PC-9 (cell line): ENCODE measurements around the gene CD2AP.

Experiments
- EZH2 ChIP-seq: fragments of 200-600 bp; sonication (generic); IDR thresholded peaks from 2 replicates; pipeline ENCODE4 v1.8.0; 2017; ENCODE audit warnings: antibody characterized with exemption, low read depth
- TF ChIP-seq, protein P1 (sequence below): fragments of 200-600 bp; sonication (generic); conservative IDR thresholded peaks from 2 replicates; pipeline ENCODE4 v1.6.1; 2017; ENCODE audit warnings: mixed run types, antibody characterized with exemption, mild to moderate bottlenecking, moderate library complexity

DNA sequence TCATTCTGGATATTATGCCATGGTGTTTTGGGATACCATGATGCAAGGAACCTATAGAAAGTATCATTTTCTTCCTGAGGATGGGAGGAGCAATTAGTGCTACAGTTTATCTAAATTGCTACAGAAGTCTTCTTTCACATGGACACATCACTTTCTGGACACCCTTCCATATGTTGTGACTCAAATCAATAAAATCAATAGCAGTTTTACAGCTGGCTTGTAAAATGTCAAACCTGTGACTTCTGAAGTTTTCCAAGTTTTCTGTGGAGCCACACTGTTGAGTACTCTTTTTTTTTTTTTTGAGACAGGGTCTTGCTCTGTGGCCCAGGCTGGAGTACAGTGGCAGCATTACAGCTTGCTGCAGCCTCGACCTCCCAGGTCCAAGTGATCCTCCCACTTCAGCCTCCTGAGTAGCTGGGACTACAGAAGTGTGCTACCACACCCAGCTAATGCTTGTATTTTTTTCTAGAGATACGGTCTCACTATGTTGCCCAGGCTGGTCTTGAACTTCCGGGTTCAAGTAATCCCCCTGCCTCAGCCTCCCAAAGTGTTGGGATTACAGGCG lies 24.1 kb upstream of the CD2AP start:
- TF ChIP-seq, protein P1, sequence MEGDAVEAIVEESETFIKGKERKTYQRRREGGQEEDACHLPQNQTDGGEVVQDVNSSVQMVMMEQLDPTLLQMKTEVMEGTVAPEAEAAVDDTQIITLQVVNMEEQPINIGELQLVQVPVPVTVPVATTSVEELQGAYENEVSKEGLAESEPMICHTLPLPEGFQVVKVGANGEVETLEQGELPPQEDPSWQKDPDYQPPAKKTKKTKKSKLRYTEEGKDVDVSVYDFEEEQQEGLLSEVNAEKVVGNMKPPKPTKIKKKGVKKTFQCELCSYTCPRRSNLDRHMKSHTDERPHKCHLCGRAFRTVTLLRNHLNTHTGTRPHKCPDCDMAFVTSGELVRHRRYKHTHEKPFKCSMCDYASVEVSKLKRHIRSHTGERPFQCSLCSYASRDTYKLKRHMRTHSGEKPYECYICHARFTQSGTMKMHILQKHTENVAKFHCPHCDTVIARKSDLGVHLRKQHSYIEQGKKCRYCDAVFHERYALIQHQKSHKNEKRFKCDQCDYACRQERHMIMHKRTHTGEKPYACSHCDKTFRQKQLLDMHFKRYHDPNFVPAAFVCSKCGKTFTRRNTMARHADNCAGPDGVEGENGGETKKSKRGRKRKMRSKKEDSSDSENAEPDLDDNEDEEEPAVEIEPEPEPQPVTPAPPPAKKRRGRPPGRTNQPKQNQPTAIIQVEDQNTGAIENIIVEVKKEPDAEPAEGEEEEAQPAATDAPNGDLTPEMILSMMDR: no peak
- no peak for TF ChIP-seq EZH2
